HEK293T (cell line): ENCODE results near the gene THSD8.

Source experiments
- ARNT ChIP-seq: fragments of 450-650 bp; IDR thresholded peaks from 2 replicates; pipeline ENCODE4 v1.6.1; 2017; ENCODE audit warnings: mild to moderate bottlenecking
- BHLHE40 ChIP-seq: fragments of 450-650 bp; IDR thresholded peaks from 2 replicates; pipeline ENCODE4 v1.6.1; 2016; ENCODE audit warnings: mild to moderate bottlenecking, moderate library complexity, borderline replicate concordance
- FOXM1 ChIP-seq: fragments of 450-650 bp; IDR thresholded peaks from 2 replicates; pipeline ENCODE4 v1.6.1; 2017; ENCODE audit warnings: mild to moderate bottlenecking, borderline replicate concordance
- HDGF ChIP-seq: fragments of 450-650 bp; IDR thresholded peaks from 2 replicates; pipeline ENCODE4 v1.6.1; 2017; ENCODE audit warnings: antibody characterized with exemption, borderline replicate concordance
- SP1 ChIP-seq: fragments of 450-650 bp; IDR thresholded peaks from 2 replicates; pipeline ENCODE4 v1.6.1; 2017
- SUZ12 ChIP-seq: fragments of 450-650 bp; IDR thresholded peaks from 2 replicates; pipeline ENCODE4 v1.6.1; 2016; ENCODE audit warnings: mild to moderate bottlenecking
- ZNF384 ChIP-seq: fragments of 450-650 bp; IDR thresholded peaks from 2 replicates; pipeline ENCODE4 v1.6.1; 2016

DNA sequence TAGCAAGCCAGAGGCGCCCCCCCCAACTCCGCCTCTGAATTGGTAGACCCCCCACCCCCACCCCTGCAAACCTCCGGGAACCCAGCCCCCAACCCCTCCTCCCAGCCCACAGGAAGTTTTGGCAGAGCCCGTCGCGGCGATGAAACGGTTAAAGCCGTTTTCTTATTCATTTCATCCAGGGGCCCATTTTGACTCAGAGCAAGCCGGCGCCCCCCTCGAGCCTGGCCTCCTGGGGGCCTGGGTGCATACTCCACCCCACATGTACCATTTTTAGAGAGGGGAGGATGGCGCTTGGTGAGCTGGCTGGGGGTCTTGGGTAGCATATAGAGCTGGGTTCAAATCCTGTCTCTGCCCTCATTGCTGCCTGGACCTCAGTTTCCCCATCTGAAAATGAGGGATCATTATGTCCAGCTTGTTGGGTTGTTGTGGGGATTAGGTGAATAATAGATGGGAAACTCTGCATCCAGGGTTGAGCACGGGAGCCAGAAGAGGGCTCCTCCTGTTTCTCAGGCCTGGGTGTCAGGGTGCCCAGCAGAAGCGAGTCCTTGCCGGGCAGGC lies 18.5 kb upstream of the THSD8 start:
- TF ChIP-seq BHLHE40 (no peak), ZNF384 (no peak), FOXM1 (no peak), SP1 (no peak), SUZ12 (no peak), ARNT (no peak), HDGF (no peak)
